Measurements from ENCODE around the gene TLCD2.
A peak's percentile ranks its signal among the peaks of the same experiment; 100 is the strongest.

TLCD2 gene, protein sequence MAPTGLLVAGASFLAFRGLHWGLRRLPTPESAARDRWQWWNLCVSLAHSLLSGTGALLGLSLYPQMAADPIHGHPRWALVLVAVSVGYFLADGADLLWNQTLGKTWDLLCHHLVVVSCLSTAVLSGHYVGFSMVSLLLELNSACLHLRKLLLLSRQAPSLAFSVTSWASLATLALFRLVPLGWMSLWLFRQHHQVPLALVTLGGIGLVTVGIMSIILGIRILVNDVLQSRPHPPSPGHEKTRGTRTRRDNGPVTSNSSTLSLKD

DNA sequence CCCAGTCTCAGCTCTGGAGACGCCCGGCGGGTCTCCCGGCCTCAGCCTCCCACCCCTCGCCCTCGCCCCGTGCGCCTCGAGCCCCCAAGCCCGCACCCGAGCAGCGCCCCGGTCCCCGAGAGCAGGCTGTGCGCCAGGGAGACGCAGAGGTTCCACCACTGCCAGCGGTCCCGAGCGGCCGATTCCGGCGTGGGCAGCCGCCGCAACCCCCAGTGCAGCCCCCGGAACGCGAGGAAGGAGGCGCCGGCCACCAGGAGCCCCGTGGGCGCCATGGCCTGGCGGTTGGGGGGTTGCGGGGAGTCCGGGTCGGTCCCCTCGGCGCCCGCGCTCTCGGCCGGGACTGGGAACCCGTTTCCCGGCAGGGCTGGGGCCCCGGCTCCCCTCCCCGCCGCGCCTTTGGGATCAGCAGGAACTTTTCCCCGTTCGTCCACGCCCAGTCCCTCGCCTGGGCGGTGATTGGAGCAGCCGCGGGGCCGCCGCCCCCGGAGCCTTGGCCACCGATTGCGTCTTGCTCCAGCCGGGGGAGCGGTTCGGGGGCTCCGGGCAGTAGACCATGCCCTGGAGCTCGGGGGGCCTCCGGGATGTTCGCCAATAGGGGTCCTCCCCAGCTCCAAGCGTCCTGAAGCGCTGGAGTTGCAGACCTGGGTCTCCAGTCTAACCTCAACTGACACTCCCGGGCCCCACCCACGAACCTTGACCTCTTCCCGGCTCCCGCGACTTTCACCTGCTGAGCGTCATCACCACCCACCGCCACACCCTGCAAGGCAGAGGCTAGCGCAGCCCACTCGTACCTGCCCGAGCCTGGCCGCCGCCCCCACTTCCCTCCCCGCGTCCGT lies at the start of gene TLCD2:
TLCD2 (minus strand) TSS at position 407 of the 836 bp plus-strand sequence; CDS start at position 272, 135 bp downstream.
- TF ChIP-seq ZNF274 (IDR thresholded peaks at IDR 0.05; ENCODE audit: low read depth, low read length), result no peak
- peak within 1 kb of the TSS; percentile 41; the same call in 1 of the 2 replicates for H3K4me3 ChIP-seq (ENCODE audit: low read length)

GRCh38 chr17:1759529-1759928 lies 49.4 kb upstream of the TLCD2 start:
- TF ChIP-seq ZNF274 (IDR thresholded peaks at IDR 0.05; ENCODE audit: low read depth, low read length), result no peak
- H3K4me3 ChIP-seq (ENCODE audit: low read length), result no peak overlapping the region

GRCh38 chr17:1758807-1759206 lies 48.6 kb upstream of the TLCD2 start:
- no peak for TF ChIP-seq ZNF274 (IDR thresholded peaks at IDR 0.05; ENCODE audit: low read depth, low read length)
- no peak overlapping the region for H3K4me3 ChIP-seq (ENCODE audit: low read length)

GRCh38 chr17:1755827-1756262 lies 45.7 kb upstream of the TLCD2 start:
- no peak for TF ChIP-seq ZNF274 (IDR thresholded peaks at IDR 0.05; ENCODE audit: low read depth, low read length)
- H3K4me3 ChIP-seq (ENCODE audit: low read length), result no peak overlapping the region

DNA sequence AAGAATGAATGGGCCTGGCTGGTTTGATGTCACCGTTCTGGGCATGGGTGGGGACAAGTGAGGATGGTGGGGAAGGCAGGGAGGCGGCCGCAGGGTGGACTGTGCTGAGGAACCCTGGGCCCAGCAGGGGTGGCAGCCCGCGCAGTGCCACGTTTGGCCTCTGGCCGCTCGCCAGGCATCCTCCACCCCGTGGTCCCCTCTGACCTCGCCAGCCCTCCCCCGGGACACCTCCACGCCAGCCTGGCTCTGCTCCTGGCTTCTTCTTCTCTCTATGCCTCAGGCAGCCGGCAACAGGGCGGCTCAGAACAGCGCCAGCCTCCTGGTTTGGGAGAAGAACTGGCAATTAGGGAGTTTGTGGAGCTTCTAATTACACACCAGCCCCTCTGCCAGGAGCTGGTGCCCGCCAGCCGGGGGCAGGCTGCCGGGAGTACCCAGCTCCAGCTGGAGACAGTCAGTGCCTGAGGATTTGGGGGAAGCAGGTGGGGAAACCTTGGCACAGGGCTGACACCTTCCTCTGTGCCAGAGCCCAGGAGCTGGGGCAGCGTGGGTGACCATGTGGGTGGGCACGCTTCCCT lies 45.2 kb upstream of the TLCD2 start:
- no peak for TF ChIP-seq ZNF274 (IDR thresholded peaks at IDR 0.05; ENCODE audit: low read depth, low read length)

GRCh38 chr17:1754430-1755112 lies 44.4 kb upstream of the TLCD2 start:
- TF ChIP-seq ZNF274 (IDR thresholded peaks at IDR 0.05; ENCODE audit: low read depth, low read length), result no peak
- no peak overlapping the region for H3K4me3 ChIP-seq (ENCODE audit: low read length)

More for the DNA sequence above, 45.2 kb upstream of the TLCD2 start:
- H3K4me3 ChIP-seq (ENCODE audit: low read length), result no peak overlapping the region

GRCh38 chr17:1753767-1754429 lies 43.7 kb upstream of the TLCD2 start:
- no peak overlapping the region for H3K4me3 ChIP-seq (ENCODE audit: low read length)

DNA sequence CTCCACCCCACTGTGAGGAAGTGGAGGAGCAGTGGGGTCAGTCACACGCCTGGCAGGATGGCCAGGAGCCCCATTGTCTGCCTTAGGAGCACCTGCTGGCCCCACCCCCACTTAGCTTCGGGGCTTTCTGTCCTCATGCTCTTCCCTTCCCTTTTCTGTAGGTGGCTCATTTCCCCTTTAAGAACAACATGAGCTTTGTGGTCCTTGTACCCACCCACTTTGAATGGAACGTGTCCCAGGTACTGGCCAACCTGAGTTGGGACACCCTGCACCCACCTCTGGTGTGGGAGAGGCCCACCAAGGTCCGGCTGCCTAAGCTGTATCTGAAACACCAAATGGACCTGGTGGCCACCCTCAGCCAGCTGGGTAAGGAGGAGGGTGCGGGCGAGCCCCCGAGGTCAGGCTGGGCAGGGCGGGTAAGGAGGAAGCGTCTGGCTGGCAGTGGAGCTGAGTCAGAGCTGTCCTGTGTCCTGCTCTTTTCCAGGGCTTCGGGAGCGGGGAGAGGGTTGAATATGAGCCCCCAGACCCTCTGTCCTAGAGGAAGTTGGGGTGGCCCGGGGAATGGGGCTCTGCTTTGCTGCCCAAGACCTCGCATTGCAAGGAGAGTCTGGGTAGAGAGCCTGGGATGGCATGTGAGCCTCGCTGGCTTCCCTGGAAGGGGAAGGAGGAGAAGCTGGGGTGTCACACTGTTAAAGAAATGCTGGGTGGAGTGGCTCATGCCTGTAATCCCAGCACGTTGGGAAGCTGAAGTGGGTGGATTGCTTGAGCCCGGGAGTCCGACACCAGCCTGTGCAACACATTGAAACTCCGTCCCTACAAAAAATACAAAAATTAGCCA lies 42.5 kb upstream of the TLCD2 start:
- no peak for TF ChIP-seq ZNF274 (IDR thresholded peaks at IDR 0.05; ENCODE audit: low read depth, low read length)
- H3K4me3 ChIP-seq (ENCODE audit: low read length), result no peak overlapping the region

More at GRCh38 chr17:1753767-1754429, 43.7 kb upstream of the TLCD2 start:
- TF ChIP-seq ZNF274 (IDR thresholded peaks at IDR 0.05; ENCODE audit: low read depth, low read length), result no peak

GRCh38 chr17:1750628-1751027 lies 40.5 kb upstream of the TLCD2 start:
- no peak overlapping the region for H3K4me3 ChIP-seq (ENCODE audit: low read length)
- no peak for TF ChIP-seq ZNF274 (IDR thresholded peaks at IDR 0.05; ENCODE audit: low read depth, low read length)

GRCh38 chr17:1746975-1747543 lies 36.9 kb upstream of the TLCD2 start:
- H3K4me3 ChIP-seq (ENCODE audit: low read length), result no peak overlapping the region
- no peak for TF ChIP-seq ZNF274 (IDR thresholded peaks at IDR 0.05; ENCODE audit: low read depth, low read length)

GRCh38 chr17:1745513-1746020 lies 35.4 kb upstream of the TLCD2 start:
- no peak for TF ChIP-seq ZNF274 (IDR thresholded peaks at IDR 0.05; ENCODE audit: low read depth, low read length)
- H3K4me3 ChIP-seq (ENCODE audit: low read length), result no peak overlapping the region

Data from GM08714 (cell line).